Neural cell (in vitro differentiated cells): ENCODE measurements around the gene ELOVL1.

Source experiments
- EZH2 ChIP-seq: fragments of 200-600, 300-800 bp; shearing (Covaris generic), sonication (generic); IDR thresholded peaks from 2 replicates; pipeline ENCODE4 v1.6.1; 2014; ENCODE audit warnings: antibody characterized with exemption, low read length, borderline replicate concordance, mild to moderate bottlenecking; ENCODE audit not compliant: insufficient read depth, poor library complexity, severe bottlenecking
- POLR2AphosphoS5 ChIP-seq: IDR thresholded peaks from 2 replicates; pipeline ENCODE4 v1.6.1; 2012
- REST ChIP-seq: IDR thresholded peaks from 2 replicates; pipeline ENCODE4 v1.6.1; 2012; ENCODE audit warnings: borderline replicate concordance
- SMC3 ChIP-seq: fragments of 450-650 bp; conservative IDR thresholded peaks from 2 replicates; pipeline ENCODE4 v1.6.1; 2014; ENCODE audit warnings: antibody characterized with exemption, mild to moderate bottlenecking, moderate library complexity; ENCODE audit not compliant: poor library complexity
- TF ChIP-seq, protein P1 (sequence below): fragments of 450-650 bp; IDR thresholded peaks from 2 replicates; pipeline ENCODE4 v1.5.1; 2014; ENCODE audit warnings: antibody characterized with exemption, mild to moderate bottlenecking, moderate library complexity; ENCODE audit not compliant: poor library complexity, severe bottlenecking

- TF ChIP-seq EZH2: no peak
- TF ChIP-seq, protein P1, sequence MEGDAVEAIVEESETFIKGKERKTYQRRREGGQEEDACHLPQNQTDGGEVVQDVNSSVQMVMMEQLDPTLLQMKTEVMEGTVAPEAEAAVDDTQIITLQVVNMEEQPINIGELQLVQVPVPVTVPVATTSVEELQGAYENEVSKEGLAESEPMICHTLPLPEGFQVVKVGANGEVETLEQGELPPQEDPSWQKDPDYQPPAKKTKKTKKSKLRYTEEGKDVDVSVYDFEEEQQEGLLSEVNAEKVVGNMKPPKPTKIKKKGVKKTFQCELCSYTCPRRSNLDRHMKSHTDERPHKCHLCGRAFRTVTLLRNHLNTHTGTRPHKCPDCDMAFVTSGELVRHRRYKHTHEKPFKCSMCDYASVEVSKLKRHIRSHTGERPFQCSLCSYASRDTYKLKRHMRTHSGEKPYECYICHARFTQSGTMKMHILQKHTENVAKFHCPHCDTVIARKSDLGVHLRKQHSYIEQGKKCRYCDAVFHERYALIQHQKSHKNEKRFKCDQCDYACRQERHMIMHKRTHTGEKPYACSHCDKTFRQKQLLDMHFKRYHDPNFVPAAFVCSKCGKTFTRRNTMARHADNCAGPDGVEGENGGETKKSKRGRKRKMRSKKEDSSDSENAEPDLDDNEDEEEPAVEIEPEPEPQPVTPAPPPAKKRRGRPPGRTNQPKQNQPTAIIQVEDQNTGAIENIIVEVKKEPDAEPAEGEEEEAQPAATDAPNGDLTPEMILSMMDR: no peak
- no peak for TF ChIP-seq POLR2AphosphoS5
- TF ChIP-seq SMC3: no peak
- no peak for TF ChIP-seq REST
Observed at GRCh38 chr1:43345120-43345519, 22.7 kb downstream of the ELOVL1 start.
